Measurements from ENCODE around the gene PTPN1.
"Not testable (repeated sequence)": the region's sequence is repeated elsewhere in the genome, so short reads cannot be mapped to it uniquely, and the experiment has no call there.

PTPN1 gene

DNA sequence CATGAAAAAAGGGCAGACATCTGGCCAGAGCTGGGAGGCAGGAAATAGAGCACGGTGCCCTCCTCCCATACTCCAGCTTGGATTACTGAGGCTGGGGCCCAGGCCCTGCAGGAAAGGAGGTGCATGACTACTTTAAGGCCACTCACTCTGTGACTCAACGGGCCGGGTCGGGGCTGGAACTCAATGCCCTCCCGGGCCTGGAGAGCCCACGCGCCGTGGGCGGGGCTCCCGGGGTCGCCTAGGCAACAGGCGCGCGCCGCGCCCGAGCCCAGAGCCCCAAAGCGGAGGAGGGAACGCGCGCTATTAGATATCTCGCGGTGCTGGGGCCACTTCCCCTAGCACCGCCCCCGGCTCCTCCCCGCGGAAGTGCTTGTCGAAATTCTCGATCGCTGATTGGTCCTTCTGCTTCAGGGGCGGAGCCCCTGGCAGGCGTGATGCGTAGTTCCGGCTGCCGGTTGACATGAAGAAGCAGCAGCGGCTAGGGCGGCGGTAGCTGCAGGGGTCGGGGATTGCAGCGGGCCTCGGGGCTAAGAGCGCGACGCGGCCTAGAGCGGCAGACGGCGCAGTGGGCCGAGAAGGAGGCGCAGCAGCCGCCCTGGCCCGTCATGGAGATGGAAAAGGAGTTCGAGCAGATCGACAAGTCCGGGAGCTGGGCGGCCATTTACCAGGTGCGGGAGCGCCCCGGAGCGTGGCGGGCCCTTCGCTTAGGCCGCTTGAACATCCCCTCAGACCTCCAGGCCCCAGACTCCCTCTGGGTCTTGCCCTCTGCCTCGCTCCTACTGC lies at the start of gene PTPN1:
PTPN1 (plus strand) TSS at position 461 of the 783 bp plus-strand sequence; CDS start at position 606, 145 bp downstream.
- peak; percentile 97 to 99 for DNase-seq (ENCODE audit: low read depth in 1 of 2, low spot score in 1 of 2)

DNA sequence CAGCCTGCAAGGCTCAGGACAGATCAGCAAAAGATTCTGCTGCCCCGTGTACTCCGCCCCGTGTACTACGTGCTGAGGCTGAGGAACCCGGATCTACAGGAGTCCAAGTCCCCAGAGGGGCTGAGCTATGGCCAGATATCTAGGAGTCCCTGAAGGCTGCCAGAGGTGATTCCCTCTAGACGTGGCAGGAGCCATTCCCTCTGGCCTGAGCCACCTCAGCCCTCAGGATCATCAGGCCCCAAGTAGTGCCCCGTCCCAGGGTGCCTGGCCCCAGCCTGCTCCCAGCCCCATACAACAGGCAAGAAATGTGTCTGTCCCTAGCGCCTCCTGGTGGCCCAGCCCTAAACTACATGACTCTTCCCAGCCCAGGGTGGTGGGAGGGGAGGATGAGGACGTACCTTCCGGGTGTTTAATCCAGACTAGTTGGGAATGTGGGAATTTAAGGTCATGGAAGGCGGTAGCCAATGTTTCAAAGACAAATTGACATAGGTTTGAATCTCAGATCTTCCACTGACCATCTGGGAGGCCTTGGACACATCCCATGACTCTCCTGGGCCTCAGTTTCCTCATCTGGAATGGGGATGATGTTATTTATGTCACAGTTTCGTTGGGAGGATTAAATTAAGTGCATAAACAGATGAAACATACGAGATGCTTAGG lies 49.4 kb upstream of the PTPN1 start:
- peak; percentile 62 to 71 for DNase-seq (ENCODE audit: low read depth in 1 of 2, low spot score in 1 of 2)

DNA sequence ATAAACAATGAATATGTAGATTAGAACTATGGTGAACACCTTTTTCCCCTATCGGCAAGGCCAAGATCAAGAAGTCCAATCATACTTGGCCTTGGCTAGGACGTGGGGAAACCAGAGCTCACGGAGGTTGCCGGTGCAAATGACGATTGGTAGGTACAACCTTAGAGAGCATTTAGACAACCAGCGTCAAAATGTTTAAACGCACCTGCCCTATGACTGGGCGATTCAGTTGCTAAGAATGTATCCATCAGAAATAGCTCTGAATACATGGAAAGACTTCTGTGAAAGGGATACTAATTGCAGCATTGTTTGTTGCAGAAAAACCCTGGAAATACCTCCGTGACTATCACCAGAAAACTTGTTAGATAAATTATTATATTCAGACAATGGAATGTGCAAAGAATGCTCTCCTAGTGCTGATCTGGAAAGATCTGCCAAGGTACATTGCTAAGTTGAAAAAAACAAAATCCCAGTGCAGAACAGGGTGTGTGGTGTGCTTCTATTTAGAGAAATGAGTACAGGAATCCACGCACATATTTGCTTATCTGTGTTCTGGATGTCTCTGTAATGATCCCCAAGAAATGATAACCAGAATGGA lies 48.0 kb upstream of the PTPN1 start:
- DNase-seq (ENCODE audit: low read depth in 1 of 2, low spot score in 1 of 2), result no peak

DNA sequence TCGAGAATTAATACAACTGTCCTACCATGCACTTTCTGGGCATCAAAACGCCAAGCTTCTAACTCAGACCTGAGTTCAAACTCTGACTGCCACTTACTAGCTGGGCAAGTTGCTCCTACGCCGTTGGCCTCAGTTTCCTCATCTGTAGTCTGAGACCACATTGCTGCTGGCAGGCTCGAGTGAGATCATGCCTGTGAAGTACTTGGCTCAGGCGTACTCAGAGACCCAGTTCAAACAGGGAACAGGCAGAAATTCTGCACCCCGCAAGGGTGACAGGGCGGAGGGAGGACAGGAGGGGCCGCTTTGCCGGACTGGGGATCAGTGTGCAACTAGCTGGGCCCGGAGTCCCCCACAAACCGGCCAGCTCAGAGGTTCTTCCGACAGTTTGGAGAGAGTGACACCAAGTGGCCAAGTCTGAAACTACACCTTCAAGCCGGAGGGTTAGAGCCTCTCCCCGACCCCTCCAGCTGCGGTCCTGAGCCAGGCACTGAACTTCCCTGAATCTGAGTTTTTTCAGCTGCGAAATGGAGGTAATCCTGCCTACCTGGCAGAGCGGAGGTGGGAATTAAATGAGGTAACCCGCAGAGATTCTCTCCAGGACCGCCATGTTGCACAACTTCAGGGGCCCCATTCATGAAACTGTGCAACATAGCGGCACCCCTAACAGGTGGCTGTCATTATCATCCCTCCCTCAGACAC lies 46.0 kb upstream of the PTPN1 start:
- DNase-seq (ENCODE audit: low read depth in 1 of 2, low spot score in 1 of 2), result peak; percentile 28 to 29

DNA sequence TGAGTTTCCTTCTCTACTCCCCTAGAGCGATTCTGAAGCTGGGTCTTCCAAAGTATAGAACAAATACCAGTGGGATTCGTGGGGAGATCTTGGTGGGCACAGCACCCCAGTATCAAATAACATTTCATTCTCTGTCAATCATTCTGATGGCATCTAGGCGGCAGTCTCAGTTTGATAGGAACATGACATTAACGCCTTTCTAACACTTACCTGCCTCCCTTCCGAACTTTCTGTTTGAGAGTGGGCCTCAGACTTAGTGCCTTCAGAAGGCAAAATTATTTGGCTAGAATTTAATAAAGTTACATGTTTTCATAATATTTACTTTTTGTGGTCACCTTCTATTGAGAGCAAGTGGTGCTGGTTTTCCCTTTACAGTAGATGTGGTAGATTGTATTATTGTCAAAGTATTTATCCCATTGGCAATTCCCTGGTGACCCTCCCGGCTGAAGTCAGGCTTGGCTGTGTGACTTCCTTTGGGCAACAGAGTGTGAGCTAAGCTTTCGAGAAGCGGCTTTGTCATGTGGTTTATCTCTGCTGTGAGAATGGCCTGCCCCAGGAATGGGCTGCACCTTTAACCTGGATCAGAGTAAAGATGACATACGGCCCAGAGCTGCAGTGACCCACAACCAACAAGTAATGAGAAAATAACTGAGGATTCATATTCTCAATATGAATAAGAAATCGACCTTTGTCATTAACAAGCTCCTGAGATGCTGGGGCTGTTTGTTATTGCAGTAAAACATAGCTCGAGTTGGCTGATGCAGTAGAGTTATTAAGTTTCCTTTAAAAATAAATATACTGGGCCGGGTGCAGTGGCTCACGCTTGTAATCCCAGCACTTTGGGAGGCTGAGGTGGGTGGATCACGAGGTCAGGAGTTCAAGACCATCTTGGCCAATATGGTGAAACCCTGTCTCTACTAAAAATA lies 45.2 kb upstream of the PTPN1 start:
- DNase-seq (ENCODE audit: low read depth in 1 of 2, low spot score in 1 of 2), result no peak

DNA sequence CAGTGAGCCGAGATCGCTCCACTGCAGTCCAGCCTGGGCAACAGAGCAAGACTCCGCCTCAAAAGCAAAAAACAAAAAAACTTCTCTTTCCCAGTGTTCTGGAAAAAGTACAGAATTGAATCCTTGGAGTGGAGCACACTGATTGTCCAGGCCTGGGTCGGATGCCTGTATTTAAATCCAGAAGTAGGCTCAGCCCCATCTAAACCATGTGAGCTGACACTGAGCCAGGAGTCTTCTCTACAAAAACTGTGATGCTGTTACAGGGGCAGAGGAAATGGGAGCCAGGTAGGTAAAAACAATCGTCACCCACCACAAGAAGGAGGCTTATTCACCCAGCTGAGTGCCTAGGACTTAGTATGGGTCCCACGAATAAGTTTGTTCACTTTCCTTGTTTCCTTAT lies 43.0 kb upstream of the PTPN1 start:
- DNase-seq (ENCODE audit: low read depth in 1 of 2, low spot score in 1 of 2), result no peak

DNA sequence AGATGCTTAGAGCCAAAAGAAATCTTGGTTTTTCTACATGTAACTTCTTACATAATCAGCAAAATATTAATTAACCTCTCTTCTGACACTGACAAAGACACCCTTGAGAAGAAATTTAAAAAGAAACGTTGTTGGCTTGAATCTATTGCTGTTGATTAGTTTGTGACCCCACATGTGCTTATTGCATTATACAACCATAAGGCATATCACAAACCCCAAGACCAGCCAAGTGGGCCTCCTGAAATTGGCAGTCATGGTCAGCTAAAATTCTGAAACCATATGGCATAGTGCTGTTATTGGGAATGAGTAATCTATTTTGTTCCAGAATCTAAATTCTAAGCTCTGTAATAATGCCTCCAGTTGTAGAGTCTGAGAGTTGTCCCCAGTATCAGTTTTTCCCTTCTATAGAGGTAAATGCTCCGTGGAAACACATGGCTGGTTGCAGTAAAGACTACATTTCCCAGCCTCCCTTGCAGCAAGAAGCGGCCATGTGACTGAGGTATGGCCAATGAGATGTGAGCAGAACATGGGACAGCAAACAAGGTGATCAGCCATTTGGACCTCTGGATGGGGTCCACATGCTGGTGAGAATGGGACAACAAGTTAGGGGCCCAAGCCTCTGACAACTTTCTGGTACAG lies 42.3 kb upstream of the PTPN1 start:
- DNase-seq (ENCODE audit: low read depth in 1 of 2, low spot score in 1 of 2), result no peak

DNA sequence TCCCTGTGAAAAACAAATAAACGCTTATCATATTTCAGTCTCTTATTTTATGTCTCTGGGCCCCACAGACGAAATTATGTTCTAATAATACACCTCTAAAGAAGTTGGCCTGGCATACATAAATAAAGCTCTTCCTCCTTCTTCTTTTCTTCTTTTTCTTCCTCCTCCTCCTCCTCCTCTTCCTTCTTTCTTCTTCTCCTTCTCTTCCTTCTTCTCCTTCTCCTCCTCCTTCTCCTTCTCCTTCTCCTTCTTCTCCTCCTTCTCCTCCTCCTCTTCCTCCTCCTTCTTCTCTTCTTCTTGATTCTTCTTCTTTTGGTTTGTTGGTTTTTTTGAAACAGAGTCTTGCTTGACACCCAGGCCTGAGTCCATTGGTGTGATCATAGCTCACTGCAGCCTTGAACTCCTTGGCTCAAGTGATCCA lies 41.8 kb upstream of the PTPN1 start:
- DNase-seq (ENCODE audit: low read depth in 1 of 2, low spot score in 1 of 2), result no peak

DNA sequence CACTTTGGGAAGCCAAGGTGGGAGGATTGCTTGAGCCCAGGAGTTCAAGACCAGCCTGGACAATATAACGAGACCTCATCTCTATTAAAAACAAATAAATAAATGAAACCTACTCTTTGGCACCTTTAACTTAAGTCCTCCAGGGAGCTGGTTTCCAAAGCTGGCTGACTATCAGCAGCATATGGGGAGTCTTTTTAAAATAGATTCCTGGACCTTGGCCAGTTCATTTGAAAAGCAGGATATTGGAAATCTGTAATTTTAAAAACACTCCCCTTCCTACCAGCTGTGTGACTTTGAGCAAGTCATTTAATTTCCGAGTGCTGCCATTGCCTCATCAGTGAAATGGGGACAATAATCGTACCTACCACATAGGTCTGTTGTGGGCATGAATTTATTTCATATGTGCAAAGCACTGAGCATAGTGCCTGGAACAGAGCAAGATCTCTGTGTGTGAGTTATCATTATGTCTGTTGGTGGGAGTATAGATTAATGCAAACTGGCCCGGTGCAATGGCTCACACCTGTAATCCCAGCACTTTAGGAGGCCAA lies 40.9 kb upstream of the PTPN1 start:
- no peak for DNase-seq (ENCODE audit: low read depth in 1 of 2, low spot score in 1 of 2)

DNA sequence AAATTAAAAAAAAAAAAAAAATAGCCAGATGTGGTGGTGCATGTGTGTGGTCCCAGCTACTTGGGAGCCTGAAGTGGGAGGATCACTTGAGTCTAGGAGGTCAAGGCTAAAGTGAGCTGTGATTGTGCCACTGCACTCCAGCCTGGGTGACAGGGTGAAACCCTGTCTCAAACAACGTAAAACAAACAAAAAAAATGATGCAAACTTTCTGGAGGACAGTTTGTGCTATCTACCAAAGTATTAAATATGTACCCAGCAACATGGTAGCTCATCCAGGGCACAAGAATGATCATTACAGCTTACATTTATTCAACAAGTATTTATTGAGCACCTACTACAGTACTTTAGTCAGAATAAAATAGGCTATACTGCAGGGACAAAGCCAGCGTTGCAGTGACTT lies 40.4 kb upstream of the PTPN1 start:
- DNase-seq (ENCODE audit: low read depth in 1 of 2, low spot score in 1 of 2), result no peak

DNA sequence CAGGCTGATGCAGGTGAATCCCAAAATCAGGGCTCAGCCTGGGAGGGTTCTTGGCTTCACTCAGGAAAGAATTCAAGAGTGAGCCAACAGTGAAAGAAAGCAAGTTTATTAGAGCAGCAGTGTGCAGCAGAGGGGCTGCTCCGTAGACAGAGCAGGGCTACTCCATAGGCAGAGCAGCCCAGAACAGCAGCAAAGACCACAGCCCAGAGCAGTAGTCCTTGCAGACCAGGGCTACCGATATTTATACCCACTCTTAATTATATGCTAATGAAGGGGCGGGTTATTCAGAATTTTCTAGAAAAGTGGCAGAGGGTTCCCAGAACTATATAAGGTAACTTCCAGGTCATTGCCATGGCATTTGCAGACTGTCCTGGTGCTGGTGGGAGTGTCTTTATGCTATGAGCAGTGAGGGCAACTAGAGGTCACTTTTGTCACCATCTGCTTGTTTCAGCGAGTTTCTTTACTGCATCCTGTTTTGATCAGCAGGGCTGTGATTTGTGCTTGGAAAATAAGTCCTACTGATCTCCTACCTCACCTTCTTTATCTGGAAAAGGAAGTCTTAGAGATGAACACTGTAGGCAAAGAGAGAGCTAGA lies 39.8 kb upstream of the PTPN1 start:
- DNase-seq (ENCODE audit: low read depth in 1 of 2, low spot score in 1 of 2), result no peak

DNA sequence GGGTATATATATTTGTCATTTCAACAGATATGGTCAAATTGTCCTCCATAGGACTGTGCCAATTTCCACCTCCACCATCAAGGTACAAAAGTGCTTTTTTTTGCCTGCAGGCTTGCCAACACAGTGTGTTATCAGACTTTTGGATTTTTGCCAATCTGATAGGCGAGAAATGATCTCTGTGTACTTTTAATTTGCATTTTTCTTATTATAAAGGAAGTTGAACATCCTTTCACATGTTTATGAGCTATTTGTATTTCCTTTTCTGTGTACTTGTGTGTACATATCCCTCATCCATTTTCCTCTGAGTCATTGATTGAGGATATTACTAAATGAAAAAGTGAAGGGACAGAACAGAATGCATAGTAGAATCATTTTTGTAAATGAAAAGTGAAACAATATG lies 39.0 kb upstream of the PTPN1 start:
- DNase-seq (ENCODE audit: low read depth in 1 of 2, low spot score in 1 of 2), result no peak

DNA sequence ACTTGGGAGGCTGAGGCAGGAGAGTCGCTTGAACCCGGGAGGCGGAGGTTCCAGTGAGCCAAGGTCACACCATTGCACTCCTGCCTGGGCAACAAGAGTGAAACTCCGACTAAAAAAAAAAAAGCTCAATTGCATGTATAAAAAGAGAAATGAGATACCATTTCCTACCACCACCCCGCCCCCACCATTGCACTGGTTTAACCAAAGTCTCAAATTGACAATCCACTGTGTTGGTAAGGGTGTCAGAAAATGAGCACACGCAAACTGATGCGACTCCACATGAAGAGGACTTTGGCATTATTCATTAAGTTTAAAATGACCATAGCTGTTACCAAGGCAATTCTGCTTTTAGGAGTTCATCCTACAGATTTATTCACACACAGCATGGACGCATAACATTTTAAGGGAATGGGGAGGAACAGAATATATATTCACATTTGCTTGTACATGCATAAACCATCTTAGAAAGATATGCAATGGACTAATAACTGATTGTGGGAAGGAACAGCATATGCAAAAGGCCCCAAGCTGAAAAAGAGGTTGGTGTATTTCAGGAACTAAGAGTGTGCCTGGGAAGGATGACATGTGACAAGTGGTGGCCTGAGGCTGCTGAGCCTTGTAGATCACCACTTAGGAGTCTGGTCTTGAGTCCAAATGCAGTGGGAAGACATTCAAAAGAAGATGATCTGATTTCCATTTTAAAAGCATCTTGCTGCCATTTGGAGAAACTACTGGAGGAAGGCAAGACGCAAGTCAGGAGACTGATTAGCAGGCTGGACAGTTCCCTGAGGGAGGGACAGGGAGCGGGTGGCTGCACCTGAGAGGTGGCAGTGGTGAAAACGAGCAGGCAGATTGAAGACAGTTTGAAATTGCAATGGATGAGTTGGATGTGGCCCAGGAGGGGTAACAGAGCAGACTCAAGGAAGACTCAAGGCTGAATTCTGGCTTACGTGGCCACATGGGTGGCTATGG lies 37.2 kb upstream of the PTPN1 start:
- DNase-seq (ENCODE audit: low read depth in 1 of 2, low spot score in 1 of 2), result no peak

DNA sequence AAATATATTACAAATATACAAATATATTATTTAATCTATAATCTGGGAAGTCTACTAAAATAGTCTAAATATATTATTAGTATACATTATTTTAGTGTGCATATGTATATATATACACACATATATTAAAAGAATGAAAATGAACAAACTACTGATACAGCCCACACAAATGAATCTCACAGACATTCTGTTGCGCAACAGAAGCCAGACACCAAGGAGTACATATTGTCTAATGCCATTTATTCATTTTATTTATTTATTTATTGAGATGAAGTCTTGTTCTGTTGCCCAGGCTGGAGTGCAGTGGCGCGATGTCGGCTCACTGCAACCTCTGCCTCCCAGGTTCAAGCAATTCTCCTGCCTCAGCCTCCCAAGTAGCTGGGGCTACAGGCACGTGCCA lies 35.8 kb upstream of the PTPN1 start:
- DNase-seq (ENCODE audit: low read depth in 1 of 2, low spot score in 1 of 2), result not testable (repeated sequence)

DNA sequence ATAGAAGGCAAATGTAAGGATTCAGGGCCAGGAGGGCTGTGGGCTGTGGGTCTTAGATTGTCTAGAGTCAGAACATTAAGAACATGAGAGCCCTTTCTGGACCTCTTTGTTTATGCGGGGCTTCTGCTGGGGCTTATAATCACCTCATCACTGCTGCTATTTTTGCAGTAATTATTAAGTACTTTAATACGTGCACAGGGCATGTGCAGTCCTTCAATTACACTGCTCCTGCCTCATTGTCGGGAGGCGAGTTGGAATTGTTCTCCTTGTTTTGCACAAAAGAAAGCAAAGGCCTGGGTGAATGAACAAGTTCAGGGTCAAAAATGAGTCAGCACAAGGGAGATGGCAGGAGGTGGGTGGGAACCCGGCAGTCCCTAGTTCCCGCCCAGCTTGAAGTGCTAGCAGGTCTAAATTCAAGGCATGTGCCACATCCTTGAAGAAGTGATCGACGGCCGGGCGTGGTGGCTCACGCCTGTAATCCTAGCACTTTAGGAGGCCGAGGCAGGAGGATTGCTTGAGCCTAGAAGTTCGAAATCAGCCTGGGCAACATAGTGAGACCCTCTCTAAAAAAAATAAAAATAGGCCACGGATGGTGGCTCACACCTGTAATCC lies 34.4 kb upstream of the PTPN1 start:
- DNase-seq (ENCODE audit: low read depth in 1 of 2, low spot score in 1 of 2), result no peak

DNA sequence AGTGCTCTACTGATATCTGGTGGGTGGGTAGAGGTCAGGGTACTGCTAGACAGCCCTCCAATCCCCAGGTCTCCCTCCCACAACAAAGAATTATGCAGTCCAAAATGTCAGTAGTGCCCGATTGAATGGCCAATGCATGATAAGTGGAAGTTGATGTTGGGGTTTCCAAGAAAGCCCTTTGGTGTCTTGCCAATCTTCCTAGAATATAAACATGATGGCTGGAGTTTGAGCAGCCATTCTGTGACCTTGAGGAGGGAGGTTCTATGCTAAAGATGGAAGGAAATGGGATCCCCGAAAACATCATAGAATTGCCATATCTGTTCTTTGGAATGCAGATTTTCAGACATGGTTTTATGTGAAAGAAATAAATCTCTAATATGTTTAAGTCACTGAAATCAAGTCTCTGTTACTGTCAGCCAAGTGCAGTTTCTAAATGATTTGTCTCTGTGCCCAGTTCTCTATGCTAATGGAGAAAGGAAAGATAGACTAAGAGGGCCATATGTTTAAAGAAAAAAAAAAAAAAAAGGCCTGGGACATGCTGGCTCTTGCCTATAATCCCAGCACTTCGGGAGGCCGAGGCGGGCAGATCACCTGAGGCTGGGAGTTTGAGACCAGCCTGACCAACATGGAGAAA lies 32.8 kb upstream of the PTPN1 start:
- no peak for DNase-seq (ENCODE audit: low read depth in 1 of 2, low spot score in 1 of 2)
